Hepatic stellate cell (primary cell): ENCODE measurements around the gene ERBB4.
"Not testable (repeated sequence)": the region's sequence is repeated elsewhere in the genome, so short reads cannot be mapped to it uniquely, and the experiment has no call there.

Experiments used
- DNase-seq: peaks from one replicate; pipeline ENCODE4 v3.0.0; 2011; ENCODE audit warnings: low spot score

ERBB4 gene

GRCh38 chr2:211692689-211693088 lies 845.9 kb downstream of the ERBB4 start:
- no peak for DNase-seq

GRCh38 chr2:211690736-211691135 lies 847.9 kb downstream of the ERBB4 start:
- DNase-seq: no peak

GRCh38 chr2:211688196-211688595 lies 850.4 kb downstream of the ERBB4 start:
- DNase-seq: no peak

GRCh38 chr2:211674715-211675114 lies 863.9 kb downstream of the ERBB4 start:
- DNase-seq: no peak

GRCh38 chr2:211673133-211673905 lies 865.3 kb downstream of the ERBB4 start:
- no peak for DNase-seq

GRCh38 chr2:211671977-211672376 lies 866.6 kb downstream of the ERBB4 start:
- DNase-seq: no peak

- no peak for DNase-seq
Measured at GRCh38 chr2:211665299-211665698, 873.3 kb downstream of the ERBB4 start.

- no peak for DNase-seq
Measured at GRCh38 chr2:211664321-211664720, 874.3 kb downstream of the ERBB4 start.

GRCh38 chr2:211654211-211654780 lies 884.3 kb downstream of the ERBB4 start:
- no peak for DNase-seq

GRCh38 chr2:211652327-211652726 lies 886.3 kb downstream of the ERBB4 start:
- no peak for DNase-seq

- DNase-seq: no peak
Measured at GRCh38 chr2:211649331-211649730, 889.3 kb downstream of the ERBB4 start.

GRCh38 chr2:211631503-211631902 lies 907.1 kb downstream of the ERBB4 start:
- no peak for DNase-seq

- no peak for DNase-seq
Measured at GRCh38 chr2:211623096-211623495, 915.5 kb downstream of the ERBB4 start.

GRCh38 chr2:211620986-211621385 lies 917.6 kb downstream of the ERBB4 start:
- no peak for DNase-seq

GRCh38 chr2:211617803-211618202 lies 920.8 kb downstream of the ERBB4 start:
- DNase-seq: no peak

GRCh38 chr2:211611621-211612020 lies 927.0 kb downstream of the ERBB4 start:
- no peak for DNase-seq

- no peak for DNase-seq
Measured at GRCh38 chr2:211611061-211611518, 927.5 kb downstream of the ERBB4 start.

GRCh38 chr2:211609127-211609526 lies 929.5 kb downstream of the ERBB4 start:
- DNase-seq: no peak

- DNase-seq: no peak
Measured at GRCh38 chr2:211599146-211599545, 939.5 kb downstream of the ERBB4 start.

GRCh38 chr2:211598238-211598637 lies 940.4 kb downstream of the ERBB4 start:
- DNase-seq: no peak

- not testable (repeated sequence) for DNase-seq
Measured at GRCh38 chr2:211592006-211592405, 946.6 kb downstream of the ERBB4 start.

GRCh38 chr2:211591426-211591825 lies 947.2 kb downstream of the ERBB4 start:
- DNase-seq: no peak

- no peak for DNase-seq
Measured at GRCh38 chr2:211568439-211568838, 970.2 kb downstream of the ERBB4 start.

GRCh38 chr2:211564441-211564840 lies 974.2 kb downstream of the ERBB4 start:
- no peak for DNase-seq
